ENCODE results near the gene SOWAHA. TPM values are rescaled to one million over a fixed set of nuclear protein-coding genes. Genes with fewer than 3 reads are reported as not detected.

SOWAHA gene
- polyA plus RNA-seq, 1 donor from 2014 or later: 23.4 TPM

DNA sequence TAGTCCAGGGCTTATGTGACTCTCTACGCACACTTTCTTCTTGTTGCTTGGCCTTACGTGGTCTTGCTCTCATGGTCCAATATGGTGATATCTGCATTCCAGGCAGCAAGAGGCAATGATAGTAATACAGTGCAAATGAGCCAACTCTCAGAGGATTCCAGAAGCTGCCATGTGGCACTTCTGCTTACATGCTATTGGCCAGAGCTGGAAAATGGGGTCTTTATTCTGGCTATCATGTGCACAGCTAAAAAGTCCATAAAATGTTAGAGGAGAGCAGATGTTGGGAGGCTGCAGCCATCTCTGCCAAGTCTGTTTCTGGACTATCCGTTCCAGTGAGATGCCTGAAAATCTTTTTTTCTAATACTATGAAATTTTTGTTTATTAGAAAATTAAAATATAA lies 33.1 kb upstream of the SOWAHA start:
- Histone ChIP-seq H4K20me1 (ENCODE audit: insufficient read depth) (no peaks in the 10 kb centered on the region), H3K9me2 (ENCODE audit: insufficient read depth, low read length) (no peaks in the 10 kb centered on the region), H2AFZ (ENCODE audit: low read depth, low read length) (no peak overlapping the region), H3K79me2 (replicated peaks; ENCODE audit: insufficient read depth, low read length) (peaks cover 14% of the 10 kb centered on the region), H3K36me3 (ENCODE audit: insufficient read depth, low read length) (no peaks in the 10 kb centered on the region), H3K9me3 (ENCODE audit: low read length) (no peaks in the 10 kb centered on the region), H3K9ac (ENCODE audit: low read length) (no peak overlapping the region), H3K27me3 (ENCODE audit: insufficient read depth, low read depth, low read length) (peaks cover 8% of the 10 kb centered on the region), H3K4me2 (ENCODE audit: low read length) (no peak overlapping the region), H3F3A (ENCODE audit: insufficient read depth, low read length, poor library complexity, severe bottlenecking) (no peaks in the 10 kb centered on the region), H3K4me3 (ENCODE audit: low read length) (no peak overlapping the region), H3K27ac (ENCODE audit: low read length) (no peak overlapping the region)
- TF ChIP-seq TAF1 (IDR thresholded peaks at IDR 0.05; ENCODE audit: low read depth) (no peak), POLR2AphosphoS5 (IDR thresholded peaks at IDR 0.05) (no peak), SMC3 (conservative IDR thresholded peaks at IDR 0.05; ENCODE audit: poor library complexity) (no peak), RAD21 (conservative IDR thresholded peaks at IDR 0.05) (no peak), MXI1 (conservative IDR thresholded peaks at IDR 0.05; ENCODE audit: poor library complexity, severe bottlenecking) (no peak)
- TF ChIP-seq, protein P1, sequence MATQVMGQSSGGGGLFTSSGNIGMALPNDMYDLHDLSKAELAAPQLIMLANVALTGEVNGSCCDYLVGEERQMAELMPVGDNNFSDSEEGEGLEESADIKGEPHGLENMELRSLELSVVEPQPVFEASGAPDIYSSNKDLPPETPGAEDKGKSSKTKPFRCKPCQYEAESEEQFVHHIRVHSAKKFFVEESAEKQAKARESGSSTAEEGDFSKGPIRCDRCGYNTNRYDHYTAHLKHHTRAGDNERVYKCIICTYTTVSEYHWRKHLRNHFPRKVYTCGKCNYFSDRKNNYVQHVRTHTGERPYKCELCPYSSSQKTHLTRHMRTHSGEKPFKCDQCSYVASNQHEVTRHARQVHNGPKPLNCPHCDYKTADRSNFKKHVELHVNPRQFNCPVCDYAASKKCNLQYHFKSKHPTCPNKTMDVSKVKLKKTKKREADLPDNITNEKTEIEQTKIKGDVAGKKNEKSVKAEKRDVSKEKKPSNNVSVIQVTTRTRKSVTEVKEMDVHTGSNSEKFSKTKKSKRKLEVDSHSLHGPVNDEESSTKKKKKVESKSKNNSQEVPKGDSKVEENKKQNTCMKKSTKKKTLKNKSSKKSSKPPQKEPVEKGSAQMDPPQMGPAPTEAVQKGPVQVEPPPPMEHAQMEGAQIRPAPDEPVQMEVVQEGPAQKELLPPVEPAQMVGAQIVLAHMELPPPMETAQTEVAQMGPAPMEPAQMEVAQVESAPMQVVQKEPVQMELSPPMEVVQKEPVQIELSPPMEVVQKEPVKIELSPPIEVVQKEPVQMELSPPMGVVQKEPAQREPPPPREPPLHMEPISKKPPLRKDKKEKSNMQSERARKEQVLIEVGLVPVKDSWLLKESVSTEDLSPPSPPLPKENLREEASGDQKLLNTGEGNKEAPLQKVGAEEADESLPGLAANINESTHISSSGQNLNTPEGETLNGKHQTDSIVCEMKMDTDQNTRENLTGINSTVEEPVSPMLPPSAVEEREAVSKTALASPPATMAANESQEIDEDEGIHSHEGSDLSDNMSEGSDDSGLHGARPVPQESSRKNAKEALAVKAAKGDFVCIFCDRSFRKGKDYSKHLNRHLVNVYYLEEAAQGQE (IDR thresholded peaks at IDR 0.05; ENCODE audit: borderline replicate concordance): no peak
- TF ChIP-seq, protein P2, sequence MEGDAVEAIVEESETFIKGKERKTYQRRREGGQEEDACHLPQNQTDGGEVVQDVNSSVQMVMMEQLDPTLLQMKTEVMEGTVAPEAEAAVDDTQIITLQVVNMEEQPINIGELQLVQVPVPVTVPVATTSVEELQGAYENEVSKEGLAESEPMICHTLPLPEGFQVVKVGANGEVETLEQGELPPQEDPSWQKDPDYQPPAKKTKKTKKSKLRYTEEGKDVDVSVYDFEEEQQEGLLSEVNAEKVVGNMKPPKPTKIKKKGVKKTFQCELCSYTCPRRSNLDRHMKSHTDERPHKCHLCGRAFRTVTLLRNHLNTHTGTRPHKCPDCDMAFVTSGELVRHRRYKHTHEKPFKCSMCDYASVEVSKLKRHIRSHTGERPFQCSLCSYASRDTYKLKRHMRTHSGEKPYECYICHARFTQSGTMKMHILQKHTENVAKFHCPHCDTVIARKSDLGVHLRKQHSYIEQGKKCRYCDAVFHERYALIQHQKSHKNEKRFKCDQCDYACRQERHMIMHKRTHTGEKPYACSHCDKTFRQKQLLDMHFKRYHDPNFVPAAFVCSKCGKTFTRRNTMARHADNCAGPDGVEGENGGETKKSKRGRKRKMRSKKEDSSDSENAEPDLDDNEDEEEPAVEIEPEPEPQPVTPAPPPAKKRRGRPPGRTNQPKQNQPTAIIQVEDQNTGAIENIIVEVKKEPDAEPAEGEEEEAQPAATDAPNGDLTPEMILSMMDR (IDR thresholded peaks at IDR 0.05; ENCODE audit: poor library complexity, severe bottlenecking): no peak

DNA sequence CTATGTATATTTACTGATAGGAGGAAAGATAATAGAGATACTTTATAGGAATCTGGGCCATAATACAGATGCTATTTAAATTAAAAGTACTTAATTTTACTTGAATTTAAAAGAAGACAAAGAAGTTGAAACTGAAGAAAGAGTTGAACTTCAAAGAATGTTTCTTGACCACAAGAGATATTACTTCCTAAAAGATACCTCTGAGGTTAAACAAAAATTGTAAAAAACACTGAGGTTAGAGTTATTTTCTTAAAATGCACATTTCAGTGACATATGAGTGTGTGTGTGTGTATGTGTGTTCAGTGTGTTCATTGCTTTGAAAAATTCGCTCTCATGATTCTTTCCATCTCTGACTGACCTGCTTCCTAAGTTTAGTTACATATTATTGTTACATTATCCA lies 32.5 kb upstream of the SOWAHA start:
- Histone ChIP-seq H3K4me3 (ENCODE audit: low read length) (no peak overlapping the region), H3F3A (ENCODE audit: insufficient read depth, low read length, poor library complexity, severe bottlenecking) (no peaks in the 10 kb centered on the region), H3K36me3 (ENCODE audit: insufficient read depth, low read length) (no peaks in the 10 kb centered on the region), H3K9me2 (ENCODE audit: insufficient read depth, low read length) (no peaks in the 10 kb centered on the region), H3K79me2 (replicated peaks; ENCODE audit: insufficient read depth, low read length) (peaks cover 8% of the 10 kb centered on the region), H4K20me1 (ENCODE audit: insufficient read depth) (no peaks in the 10 kb centered on the region), H3K27ac (ENCODE audit: low read length) (no peak overlapping the region), H3K9me3 (ENCODE audit: low read length) (no peaks in the 10 kb centered on the region), H3K9ac (ENCODE audit: low read length) (no peak overlapping the region), H3K27me3 (ENCODE audit: insufficient read depth, low read depth, low read length) (peaks cover 8% of the 10 kb centered on the region), H3K4me2 (ENCODE audit: low read length) (no peak overlapping the region), H2AFZ (ENCODE audit: low read depth, low read length) (no peak overlapping the region)
- TF ChIP-seq SMC3 (conservative IDR thresholded peaks at IDR 0.05; ENCODE audit: poor library complexity) (no peak), POLR2AphosphoS5 (IDR thresholded peaks at IDR 0.05) (no peak), EZH2 (IDR thresholded peaks at IDR 0.05; ENCODE audit: borderline replicate concordance, insufficient read depth, low read length, poor library complexity, severe bottlenecking) (no peak), EP300 (conservative IDR thresholded peaks at IDR 0.05; ENCODE audit: poor library complexity, severe bottlenecking) (no peak), TAF1 (IDR thresholded peaks at IDR 0.05; ENCODE audit: low read depth) (no peak), RAD21 (conservative IDR thresholded peaks at IDR 0.05) (no peak), MXI1 (conservative IDR thresholded peaks at IDR 0.05; ENCODE audit: poor library complexity, severe bottlenecking) (no peak)
- TF ChIP-seq, protein P1 (IDR thresholded peaks at IDR 0.05; ENCODE audit: borderline replicate concordance): no peak
- TF ChIP-seq, protein P2 (IDR thresholded peaks at IDR 0.05; ENCODE audit: poor library complexity, severe bottlenecking): no peak

Measured in neural cell (in vitro differentiated cells).